HG02759 (cell line): Measurements from ENCODE around the gene GLT8D2.

ENCODE experiments used
- ATAC-seq: cut with Tn5 transposase; IDR thresholded peaks from one replicate; pipeline ENCODE4 v1.9.1; 2021; ENCODE audit warnings: mild to moderate bottlenecking, moderate library complexity; ENCODE audit not compliant: unreplicated experiment

GLT8D2 gene

GRCh38 chr12:104003596-104003995, 46.4 kb downstream of the GLT8D2 start:
- no peak for ATAC-seq

GRCh38 chr12:104002686-104003085, 47.3 kb downstream of the GLT8D2 start:
- no peak for ATAC-seq

- ATAC-seq = no peak
These were observed 49.1 kb downstream of the GLT8D2 start for GRCh38 chr12:104000807-104001434.

- no peak for ATAC-seq
These were observed 51.0 kb downstream of the GLT8D2 start for GRCh38 chr12:103998976-103999375.

GRCh38 chr12:103997286-103997900, 52.6 kb downstream of the GLT8D2 start:
- no peak for ATAC-seq

- ATAC-seq = no peak
These were observed 53.4 kb downstream of the GLT8D2 start for GRCh38 chr12:103996595-103996994.

GRCh38 chr12:103994235-103994634, 55.8 kb downstream of the GLT8D2 start:
- no peak for ATAC-seq

- ATAC-seq = no peak
These were observed 63.2 kb downstream of the GLT8D2 start for GRCh38 chr12:103986829-103987228.

GRCh38 chr12:103978384-103978982, 71.5 kb downstream of the GLT8D2 start:
- ATAC-seq = no peak

GRCh38 chr12:103975368-103975767, 74.6 kb downstream of the GLT8D2 start:
- no peak for ATAC-seq

- ATAC-seq = no peak
These were observed 76.1 kb downstream of the GLT8D2 start for GRCh38 chr12:103973909-103974308.

GRCh38 chr12:103969391-103969790, 80.6 kb downstream of the GLT8D2 start:
- no peak for ATAC-seq

- no peak for ATAC-seq
These were observed 83.3 kb downstream of the GLT8D2 start for GRCh38 chr12:103966736-103967135.

GRCh38 chr12:103965590-103966504, 84.1 kb downstream of the GLT8D2 start, which contains the start of gene TDG:
TSS of gene TDG (plus strand) at chr12:103965872. CDS start at chr12:103966038, 166 bp downstream.
- peak; percentile 94 for ATAC-seq

GRCh38 chr12:103965255-103965589, 84.8 kb downstream of the GLT8D2 start:
- no peak for ATAC-seq

- no peak for ATAC-seq
These were observed 85.2 kb downstream of the GLT8D2 start for GRCh38 chr12:103964805-103965204.

GRCh38 chr12:103962493-103962892, 87.5 kb downstream of the GLT8D2 start:
- ATAC-seq = no peak

GRCh38 chr12:103960616-103961227, 89.3 kb downstream of the GLT8D2 start:
- no peak for ATAC-seq

- ATAC-seq = no peak
These were observed 91.4 kb downstream of the GLT8D2 start for GRCh38 chr12:103958621-103959020.

- no peak for ATAC-seq
These were observed 92.1 kb downstream of the GLT8D2 start for GRCh38 chr12:103957865-103958388.
